Breast epithelium (tissue), 3 donors: ENCODE data around the gene JADE2.

Experiments
- POLR2A ChIP-seq: fragments of 450-650 bp; IDR thresholded peaks from one replicate; pipeline ENCODE4 v1.6.1; 2016; ENCODE audit warnings: antibody characterized with exemption, mild to moderate bottlenecking, moderate library complexity
- TF ChIP-seq, protein P1 (sequence below), 3 donors: fragments of 450-650 bp; IDR thresholded peaks; one replicate each; pipeline ENCODE4 v1.5.1; 2016 to 2017; ENCODE audit warnings: antibody characterized with exemption in 3 of 3, mild to moderate bottlenecking in 3 of 3, moderate library complexity in 3 of 3

DNA sequence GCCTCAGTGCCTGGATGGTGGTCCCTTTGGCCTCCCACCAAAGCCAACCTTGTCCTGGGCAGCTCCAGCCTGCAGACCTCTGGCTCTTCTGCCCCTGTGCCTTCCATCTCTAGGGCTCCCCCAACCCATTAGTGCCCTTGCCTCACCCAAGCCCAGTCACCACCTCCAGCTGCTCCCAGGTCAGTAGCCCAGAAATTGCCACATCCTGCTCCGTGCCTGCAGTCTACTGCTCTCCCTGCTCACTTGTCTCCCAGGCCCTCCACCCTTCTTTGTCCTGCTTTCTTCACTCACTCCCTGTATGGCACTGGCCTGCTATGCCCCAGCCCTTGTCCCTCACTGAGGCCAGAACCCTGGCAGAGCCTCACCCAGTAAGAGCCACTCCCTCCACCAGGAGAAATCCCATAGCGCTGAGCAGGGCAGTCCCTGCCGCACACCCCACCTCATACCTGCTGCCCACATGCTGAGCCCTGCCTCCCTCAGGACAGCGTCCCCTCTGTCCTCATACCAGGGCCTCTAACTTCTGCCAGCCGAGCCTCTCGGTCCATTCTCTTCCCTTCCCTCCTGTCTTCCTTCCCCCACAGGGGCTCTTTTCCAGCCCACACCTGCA, 44.4 kb downstream of the JADE2 start:
- TF ChIP-seq POLR2A: no peak
- TF ChIP-seq, protein P1, sequence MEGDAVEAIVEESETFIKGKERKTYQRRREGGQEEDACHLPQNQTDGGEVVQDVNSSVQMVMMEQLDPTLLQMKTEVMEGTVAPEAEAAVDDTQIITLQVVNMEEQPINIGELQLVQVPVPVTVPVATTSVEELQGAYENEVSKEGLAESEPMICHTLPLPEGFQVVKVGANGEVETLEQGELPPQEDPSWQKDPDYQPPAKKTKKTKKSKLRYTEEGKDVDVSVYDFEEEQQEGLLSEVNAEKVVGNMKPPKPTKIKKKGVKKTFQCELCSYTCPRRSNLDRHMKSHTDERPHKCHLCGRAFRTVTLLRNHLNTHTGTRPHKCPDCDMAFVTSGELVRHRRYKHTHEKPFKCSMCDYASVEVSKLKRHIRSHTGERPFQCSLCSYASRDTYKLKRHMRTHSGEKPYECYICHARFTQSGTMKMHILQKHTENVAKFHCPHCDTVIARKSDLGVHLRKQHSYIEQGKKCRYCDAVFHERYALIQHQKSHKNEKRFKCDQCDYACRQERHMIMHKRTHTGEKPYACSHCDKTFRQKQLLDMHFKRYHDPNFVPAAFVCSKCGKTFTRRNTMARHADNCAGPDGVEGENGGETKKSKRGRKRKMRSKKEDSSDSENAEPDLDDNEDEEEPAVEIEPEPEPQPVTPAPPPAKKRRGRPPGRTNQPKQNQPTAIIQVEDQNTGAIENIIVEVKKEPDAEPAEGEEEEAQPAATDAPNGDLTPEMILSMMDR (IDR thresholded peaks at IDR 0.05): no peak
